ENCODE measurements around the gene FRMPD1. TPM values are rescaled to one million over a fixed set of nuclear protein-coding genes. Genes with fewer than 3 reads are reported as not detected.

The FRMPD1 gene
- total RNA-seq, 4 donors from 2014 or later, result 0.27 to 4.6 (median 0.64) TPM; not detected in 1

- no peaks in the 10 kb centered on the region for H3K27me3 ChIP-seq
- H3K27ac ChIP-seq, result no peak overlapping the region
- in situ Hi-C loops (cut with MboI; ENCODE audit: low pct_ligation_motif_present in 1 of 4, low pct_unique_long_range_greater_than_20kb in 1 of 4, low sequenced_read_pairs in 3 of 4), result no loop called here
- no peaks in the 10 kb centered on the region for H3K9me3 ChIP-seq
- no peak for TF ChIP-seq CTCF (IDR thresholded peaks at IDR 0.05)
- no peak for TF ChIP-seq POLR2AphosphoS5 (IDR thresholded peaks at IDR 0.05)
- TF ChIP-seq EP300 (IDR thresholded peaks at IDR 0.05; ENCODE audit: low read depth), result no peak
- no peak for TF ChIP-seq POLR2A (IDR thresholded peaks at IDR 0.05)
- WGBS, 2 donors (ENCODE audit: low coverage in 1 of 2), result 78 to 86% methylated on average over 1 of the region's 1 CpG
- H3K4me1 ChIP-seq, result no peaks in the 10 kb centered on the region
- intact Hi-C loops (cut with DNase I; ENCODE audit: low total_unique reads), result no loop called here
- H3K36me3 ChIP-seq, result no peaks in the 10 kb centered on the region
- no peak overlapping the region for H3K4me3 ChIP-seq
- no peak for DNase-seq
Measured at GRCh38 chr9:37624073-37624472, 26.7 kb upstream of the FRMPD1 start.

- TF ChIP-seq EP300 (IDR thresholded peaks at IDR 0.05; ENCODE audit: low read depth) (no peak), POLR2AphosphoS5 (IDR thresholded peaks at IDR 0.05) (no peak), CTCF (IDR thresholded peaks at IDR 0.05) (no peak), POLR2A (IDR thresholded peaks at IDR 0.05) (no peak)
- 50 to 66% methylated on average over 1 to 5 of the region's 5 CpGs for WGBS, 2 donors (ENCODE audit: low coverage in 1 of 2)
Measured at GRCh38 chr9:37625036-37625757, 25.6 kb upstream of the FRMPD1 start.

GRCh38 chr9:37625758-37626147 lies 25.0 kb upstream of the FRMPD1 start:
- H3K4me1 ChIP-seq, result no peaks in the 10 kb centered on the region
- H3K9me3 ChIP-seq, result no peaks in the 10 kb centered on the region
- no peaks in the 10 kb centered on the region for H3K36me3 ChIP-seq
- peak; percentile 38 for DNase-seq
- in situ Hi-C loops (cut with MboI; ENCODE audit: low pct_ligation_motif_present in 1 of 4, low pct_unique_long_range_greater_than_20kb in 1 of 4, low sequenced_read_pairs in 3 of 4) (no loop called here), intact Hi-C loops (cut with DNase I; ENCODE audit: low total_unique reads) (no loop called here)
- H3K4me3 ChIP-seq, result no peak overlapping the region
- WGBS, 2 donors (ENCODE audit: low coverage in 1 of 2), result 43% methylated on average over 12 of the region's 12 CpGs; no CpG with 5 or more reads in 1 of the 2 donors
- H3K27ac ChIP-seq, result no peak overlapping the region
- no peak for TF ChIP-seq POLR2A (IDR thresholded peaks at IDR 0.05)
- H3K27me3 ChIP-seq, result no peaks in the 10 kb centered on the region

More at GRCh38 chr9:37625036-37625757, 25.6 kb upstream of the FRMPD1 start:
- H3K9me3 ChIP-seq, result no peaks in the 10 kb centered on the region
- no peaks in the 10 kb centered on the region for H3K36me3 ChIP-seq
- DNase-seq, result no peak
- H3K4me1 ChIP-seq, result no peaks in the 10 kb centered on the region
- intact Hi-C loops (cut with DNase I; ENCODE audit: low total_unique reads) (no loop called here), in situ Hi-C loops (cut with MboI; ENCODE audit: low pct_ligation_motif_present in 1 of 4, low pct_unique_long_range_greater_than_20kb in 1 of 4, low sequenced_read_pairs in 3 of 4) (no loop called here)
- no peak overlapping the region for H3K27ac ChIP-seq
- H3K4me3 ChIP-seq, result no peak overlapping the region
- H3K27me3 ChIP-seq, result no peaks in the 10 kb centered on the region

GRCh38 chr9:37626708-37627292 lies 24.0 kb upstream of the FRMPD1 start:
- no peaks in the 10 kb centered on the region for H3K9me3 ChIP-seq
- H3K36me3 ChIP-seq, result no peaks in the 10 kb centered on the region
- in situ Hi-C loops (cut with MboI; ENCODE audit: low pct_ligation_motif_present in 1 of 4, low pct_unique_long_range_greater_than_20kb in 1 of 4, low sequenced_read_pairs in 3 of 4), result no loop called here
- H3K4me3 ChIP-seq, result no peak overlapping the region
- H3K27me3 ChIP-seq, result no peaks in the 10 kb centered on the region
- no peak for DNase-seq
- intact Hi-C loops (cut with DNase I; ENCODE audit: low total_unique reads), result no loop called here
- H3K4me1 ChIP-seq, result no peaks in the 10 kb centered on the region
- no peak for TF ChIP-seq POLR2A (IDR thresholded peaks at IDR 0.05)
- TF ChIP-seq CTCF (IDR thresholded peaks at IDR 0.05), result no peak
- no peak for TF ChIP-seq EP300 (IDR thresholded peaks at IDR 0.05; ENCODE audit: low read depth)
- TF ChIP-seq POLR2AphosphoS5 (IDR thresholded peaks at IDR 0.05), result no peak
- WGBS, 2 donors (ENCODE audit: low coverage in 1 of 2), result 37 to 42% methylated on average over 3 to 5 of the region's 5 CpGs
- H3K27ac ChIP-seq, result no peak overlapping the region
